H9 (cell line): ENCODE measurements around the gene ABCC4. TPM values are rescaled to one million over a fixed set of nuclear protein-coding genes. Genes with fewer than 3 reads are reported as not detected.

Experiments used
- DNase-seq: peaks from one replicate; pipeline ENCODE4 v3.0.0-alpha.2; 2017
- H2AFZ ChIP-seq: one replicate; pipeline ENCODE4 v1.6.1; 2013; ENCODE audit warnings: mild to moderate bottlenecking, low read length, control low read depth, moderate library complexity
- H2AK5ac ChIP-seq: 2 replicates; pipeline ENCODE4 v1.6.1; 2013; ENCODE audit warnings: low read length, control low read depth, mixed read lengths; ENCODE audit not compliant: insufficient read length
- H2BK120ac ChIP-seq: one replicate; pipeline ENCODE4 v1.6.1; 2013; ENCODE audit warnings: low read depth, mild to moderate bottlenecking, low read length, control low read depth, inconsistent platforms; ENCODE audit not compliant: poor library complexity, severe bottlenecking
- H2BK12ac ChIP-seq: 2 replicates; pipeline ENCODE4 v1.6.1; 2013; ENCODE audit warnings: low read length, control low read depth, mixed read lengths, low read depth; ENCODE audit not compliant: insufficient read length
- H2BK15ac ChIP-seq: 2 replicates; pipeline ENCODE4 v1.6.1; 2013; ENCODE audit warnings: low read depth, low read length, control low read depth
- H2BK20ac ChIP-seq: one replicate; pipeline ENCODE4 v1.6.1; 2013; ENCODE audit warnings: low read depth, mild to moderate bottlenecking, low read length, control low read depth, inconsistent platforms; ENCODE audit not compliant: poor library complexity, severe bottlenecking
- H2BK5ac ChIP-seq: 2 replicates; pipeline ENCODE4 v1.6.1; 2013; ENCODE audit warnings: low read length, control low read depth, mixed read lengths; ENCODE audit not compliant: insufficient read length
- H3K14ac ChIP-seq: 2 replicates; pipeline ENCODE4 v1.6.1; 2013; ENCODE audit warnings: low read length, control low read depth; ENCODE audit not compliant: insufficient read depth
- H3K18ac ChIP-seq: 2 replicates; pipeline ENCODE4 v1.6.1; 2013; ENCODE audit warnings: low read depth, mild to moderate bottlenecking, mixed read lengths, low read length, control low read depth; ENCODE audit not compliant: insufficient read length
- H3K23ac ChIP-seq: 2 replicates; pipeline ENCODE4 v1.6.1; 2013; ENCODE audit warnings: low read length, control low read depth, mixed read lengths, low read depth; ENCODE audit not compliant: insufficient read length
- H3K23me2 ChIP-seq: 2 replicates; pipeline ENCODE4 v1.6.1; 2013; ENCODE audit warnings: low read depth, mild to moderate bottlenecking, mixed read lengths, low read length, control low read depth; ENCODE audit not compliant: insufficient read length, poor library complexity, severe bottlenecking
- H3K27ac ChIP-seq: 2 replicates; pipeline ENCODE4 v1.5.1; 2013; ENCODE audit warnings: low read length, control low read depth, mixed read lengths, low read depth; ENCODE audit not compliant: insufficient read length
- H3K27me3 ChIP-seq: 2 replicates; pipeline ENCODE4 v1.6.1; 2013; ENCODE audit warnings: low read length, control low read depth, inconsistent platforms; ENCODE audit not compliant: insufficient read depth
- H3K4ac ChIP-seq: 2 replicates; pipeline ENCODE4 v1.6.1; 2013; ENCODE audit warnings: low read depth, mild to moderate bottlenecking, control low read depth, inconsistent platforms, low read length, moderate library complexity
- H3K4me1 ChIP-seq: 2 replicates; pipeline ENCODE4 v1.6.1; 2013; ENCODE audit warnings: low read length, control low read depth, inconsistent platforms; ENCODE audit not compliant: insufficient read depth
- H3K4me2 ChIP-seq: 2 replicates; pipeline ENCODE4 v1.6.1; 2013; ENCODE audit warnings: low read length, control low read depth, mixed read lengths; ENCODE audit not compliant: insufficient read length, insufficient read depth
- H3K56ac ChIP-seq: 2 replicates; pipeline ENCODE4 v1.6.1; 2013; ENCODE audit warnings: low read depth, mild to moderate bottlenecking, mixed read lengths, low read length, control low read depth; ENCODE audit not compliant: insufficient read length
- H3K79me1 ChIP-seq: 2 replicates; pipeline ENCODE4 v1.6.1; 2013; ENCODE audit warnings: low read depth, mild to moderate bottlenecking, moderate library complexity, low read length, control low read depth, inconsistent platforms; ENCODE audit not compliant: insufficient read depth, poor library complexity, severe bottlenecking
- H3K79me2 ChIP-seq: 2 replicates; pipeline ENCODE4 v1.6.1; 2013; ENCODE audit warnings: low read length, control low read depth, inconsistent platforms; ENCODE audit not compliant: insufficient read depth
- H3K9ac ChIP-seq: 2 replicates; pipeline ENCODE4 v1.6.1; 2013; ENCODE audit warnings: low read length, control low read depth, mixed read lengths; ENCODE audit not compliant: insufficient read length; ENCODE audit errors: extremely low read depth
- H3K9me3 ChIP-seq: one replicate; pipeline ENCODE4 v1.6.1; 2013; ENCODE audit warnings: low read depth, low read length, inconsistent platforms; ENCODE audit not compliant: control insufficient read depth
- H3T11ph ChIP-seq: one replicate; pipeline ENCODE4 v1.6.1; 2013; ENCODE audit warnings: mild to moderate bottlenecking, low read length, control low read depth, inconsistent platforms
- H4K20me1 ChIP-seq: one replicate; pipeline ENCODE4 v1.6.1; 2013; ENCODE audit not compliant: control insufficient read depth, insufficient read length, insufficient read depth
- H4K5ac ChIP-seq: 2 replicates; pipeline ENCODE4 v1.6.1; 2013; ENCODE audit warnings: low read depth, mild to moderate bottlenecking, mixed read lengths, low read length, control low read depth; ENCODE audit not compliant: insufficient read length
- H4K8ac ChIP-seq: replicated peaks from 2 replicates; pipeline ENCODE4 v1.6.1; 2013; ENCODE audit warnings: low read length, control low read depth, mixed read lengths, low read depth; ENCODE audit not compliant: insufficient read length
- H4K91ac ChIP-seq: 2 replicates; pipeline ENCODE4 v1.6.1; 2013; ENCODE audit warnings: low read depth, mild to moderate bottlenecking, moderate library complexity, mixed read lengths, low read length, control low read depth; ENCODE audit not compliant: insufficient read length
- H3K27ac Mint-ChIP-seq, 3 experiments: 2 replicates in 2 of 3; 3 replicates in 1 of 3; pipeline ENCODE4 v1.8.0; 2020 to 2021; ENCODE audit warnings: mixed read lengths in 3 of 3, mild to moderate bottlenecking in 1 of 3, moderate library complexity in 1 of 3
- H3K27me3 Mint-ChIP-seq: 2 replicates; pipeline ENCODE4 v1.8.0; 2021; ENCODE audit warnings: low read depth, mild to moderate bottlenecking, moderate library complexity, mixed read lengths
- H3K36me3 Mint-ChIP-seq, 3 experiments: 2 replicates in 2 of 3; 3 replicates in 1 of 3; pipeline ENCODE4 v1.8.0; 2020 to 2021; ENCODE audit warnings: low read depth in 3 of 3, mixed read lengths in 3 of 3; ENCODE audit not compliant: insufficient read depth in 1 of 3
- H3K4me1 Mint-ChIP-seq, 2 experiments: 2 replicates each; pipeline ENCODE4 v1.8.0; 2020; ENCODE audit warnings: mixed read lengths in 2 of 2
- H3K4me3 Mint-ChIP-seq, 2 experiments: 2 replicates in 1 of 2; 3 replicates in 1 of 2; pipeline ENCODE4 v1.8.0; 2020 to 2021; ENCODE audit warnings: mild to moderate bottlenecking in 2 of 2, mixed read lengths in 2 of 2, moderate library complexity in 1 of 2
- H3K9me3 Mint-ChIP-seq, 2 experiments: 2 replicates in 1 of 2; 3 replicates in 1 of 2; pipeline ENCODE4 v1.8.0; 2020; ENCODE audit warnings: mild to moderate bottlenecking in 2 of 2, mixed read lengths in 2 of 2, moderate library complexity in 1 of 2
- CTCF ChIP-seq: fragments of 200-600 bp; sonication (generic); conservative IDR thresholded peaks from 3 replicates; pipeline ENCODE4 v1.8.0; 2021; ENCODE audit warnings: antibody characterized with exemption, mild to moderate bottlenecking
- WGBS: extraction: QIAGEN DNeasy Blood & Tissue Kit; methylation state at CpG from one replicate; pipeline ENCODE4 v1.1.7; 2013; ENCODE audit warnings: missing lambda C conversion rate, low lambda C conversion rate, mixed read lengths; ENCODE audit not compliant: insufficient read length; ENCODE audit errors: extremely low coverage; 5-methylcytosine and 5-hydroxymethylcytosine counted together
- total RNA-seq: library from RNA; stranded (reverse); gene quantifications from 2 replicates; pipeline ENCODE4 v1.2.1, GENCODE V29; 2021

ABCC4 gene
- total RNA-seq, 1 experiment from 2014 or later = 5.9 TPM

- H3K27me3 ChIP-seq = no peaks in the 10 kb centered on the region
- H3K23me2 ChIP-seq = no peaks in the 10 kb centered on the region
Measured at GRCh38 chr13:95245071-95245470, 56.2 kb downstream of the ABCC4 start.

More at GRCh38 chr13:95245071-95245470, 56.2 kb downstream of the ABCC4 start:
- H2BK15ac ChIP-seq = no peak overlapping the region
- no peak overlapping the region for H2BK20ac ChIP-seq
- H2BK12ac ChIP-seq = no peak overlapping the region
- no peaks in the 10 kb centered on the region for H4K20me1 ChIP-seq
- H3K4me1 Mint-ChIP-seq = no peaks in the 10 kb centered on the region
- no peak overlapping the region for H3K23ac ChIP-seq
- no peak overlapping the region for H3K27ac ChIP-seq
- no peak overlapping the region for H3K4me2 ChIP-seq
- no peaks in the 10 kb centered on the region for H3K9me3 ChIP-seq
- H3K79me1 ChIP-seq = no peaks in the 10 kb centered on the region
- no peak overlapping the region for H4K91ac ChIP-seq
- no peaks in the 10 kb centered on the region for H3K27me3 Mint-ChIP-seq
- no peak overlapping the region for H3K56ac ChIP-seq
- no peak overlapping the region for H4K8ac ChIP-seq
- H2AK5ac ChIP-seq = no peak overlapping the region
- TF ChIP-seq CTCF = no peak
- H2BK120ac ChIP-seq = no peak overlapping the region
- H3K27ac Mint-ChIP-seq = peak overlapping the region in 1 of 3 experiments; percentile 46; a peak in 1 of 7 replicates
- H3T11ph ChIP-seq = no peak overlapping the region
- no peaks in the 10 kb centered on the region for H3K36me3 Mint-ChIP-seq
- no peak overlapping the region for H4K5ac ChIP-seq
- no peaks in the 10 kb centered on the region for H3K79me2 ChIP-seq
- H3K4me1 ChIP-seq = no peaks in the 10 kb centered on the region
- H3K9ac ChIP-seq = no peak overlapping the region
- DNase-seq = no peak
- no CpG with 5 or more reads among the region's 2 CpGs for WGBS
- no peak overlapping the region for H2BK5ac ChIP-seq
- no peak overlapping the region for H3K4ac ChIP-seq
- no peak overlapping the region for H3K4me3 Mint-ChIP-seq
- no peaks in the 10 kb centered on the region for H3K9me3 Mint-ChIP-seq
- no peak overlapping the region for H3K18ac ChIP-seq
- H2AFZ ChIP-seq = no peak overlapping the region
- H3K14ac ChIP-seq = no peak overlapping the region
